Osteoblast (primary cell): ENCODE measurements around the gene MSANTD1. TPM values are rescaled to one million over a fixed set of nuclear protein-coding genes. Genes with fewer than 3 reads are reported as not detected.

ENCODE experiments used
- DNase-seq: peaks from one replicate; pipeline ENCODE4 v3.0.0; 2011; ENCODE audit warnings: low spot score, mixed read lengths; ENCODE audit not compliant: insufficient read length; ENCODE audit errors: missing footprints
- H2AFZ ChIP-seq: 2 replicates; pipeline ENCODE4 v1.6.0; 2011; ENCODE audit warnings: mild to moderate bottlenecking, low read length
- H3K27ac ChIP-seq: 2 replicates; pipeline ENCODE4 v1.5.1; 2011; ENCODE audit warnings: mild to moderate bottlenecking, low read depth, low read length, moderate library complexity
- H3K27me3 ChIP-seq: 2 replicates; pipeline ENCODE4 v1.6.0; 2012; ENCODE audit warnings: mild to moderate bottlenecking, control low read depth, inconsistent platforms, low read length, moderate library complexity; ENCODE audit not compliant: insufficient read depth
- H3K36me3 ChIP-seq: 2 replicates; pipeline ENCODE4 v1.5.1; 2011; ENCODE audit warnings: mild to moderate bottlenecking, low read length, control low read depth, moderate library complexity; ENCODE audit not compliant: insufficient read depth
- H3K4me1 ChIP-seq: 2 replicates; pipeline ENCODE4 v1.5.1; 2011; ENCODE audit warnings: mild to moderate bottlenecking, low read length, control low read depth, moderate library complexity; ENCODE audit not compliant: insufficient read depth
- H3K4me2 ChIP-seq: 2 replicates; pipeline ENCODE4 v1.6.0; 2011; ENCODE audit warnings: mild to moderate bottlenecking, low read length; ENCODE audit not compliant: insufficient read depth
- H3K4me3 ChIP-seq: fragments of 200-600 bp; sonication (generic); 3 replicates; pipeline ENCODE4 v1.5.1; 2012; ENCODE audit warnings: mild to moderate bottlenecking, low read length, inconsistent platforms; ENCODE audit not compliant: insufficient read depth
- H3K79me2 ChIP-seq: 2 replicates; pipeline ENCODE4 v1.6.0; 2012; ENCODE audit warnings: mild to moderate bottlenecking, low read length, control low read depth, inconsistent platforms; ENCODE audit not compliant: insufficient read depth
- H3K9me3 ChIP-seq: 2 replicates; pipeline ENCODE4 v1.5.1; 2011; ENCODE audit warnings: low read depth, low read length, control low read depth
- H4K20me1 ChIP-seq: 2 replicates; pipeline ENCODE4 v1.6.0; 2012; ENCODE audit warnings: mild to moderate bottlenecking, low read length, control low read depth; ENCODE audit not compliant: insufficient read depth
- CTCF ChIP-seq: IDR thresholded peaks from 2 replicates; pipeline ENCODE4 v1.5.1; 2011; ENCODE audit warnings: mild to moderate bottlenecking, low read depth, low read length, moderate library complexity; ENCODE audit errors: extremely low read depth
- total RNA-seq: library from RNA; depleted of rRNA; stranded (reverse); fragments of >200 nt; gene quantifications from 2 replicates; pipeline ENCODE4 v1.2.3, GENCODE V29; 2012

MSANTD1 gene
- total RNA-seq, 1 donor = 0.72 TPM

GRCh38 chr4:3304831-3305609 lies 56.1 kb downstream of the MSANTD1 start:
- H3K36me3 ChIP-seq = no peaks in the 10 kb centered on the region
- no peak overlapping the region for H3K4me3 ChIP-seq
- H3K27me3 ChIP-seq = no peaks in the 10 kb centered on the region
- H3K79me2 ChIP-seq = peaks cover 77% of the 10 kb centered on the region
- H3K4me2 ChIP-seq = peak overlapping the region; percentile 46
- H3K9me3 ChIP-seq = no peaks in the 10 kb centered on the region
- H3K27ac ChIP-seq = no peak overlapping the region
- peaks cover 54% of the 10 kb centered on the region for H4K20me1 ChIP-seq
- TF ChIP-seq CTCF = no peak
- H3K4me1 ChIP-seq = peaks cover 20% of the 10 kb centered on the region
- peak; percentile 92 for DNase-seq
- H2AFZ ChIP-seq = peak overlapping the region; percentile 20

GRCh38 chr4:3305610-3306371 lies 56.8 kb downstream of the MSANTD1 start:
- H3K4me2 ChIP-seq = no peak overlapping the region
- TF ChIP-seq CTCF = no peak
- peak; percentile 94 for DNase-seq
- no peak overlapping the region for H3K4me3 ChIP-seq
- no peak overlapping the region for H3K27ac ChIP-seq
- peaks cover 20% of the 10 kb centered on the region for H3K4me1 ChIP-seq
- H4K20me1 ChIP-seq = peaks cover 54% of the 10 kb centered on the region
- peaks cover 75% of the 10 kb centered on the region for H3K79me2 ChIP-seq
- H2AFZ ChIP-seq = no peak overlapping the region
- no peaks in the 10 kb centered on the region for H3K9me3 ChIP-seq
- H3K36me3 ChIP-seq = no peaks in the 10 kb centered on the region
- no peaks in the 10 kb centered on the region for H3K27me3 ChIP-seq

Other genes starting within 250 kb of the MSANTD1 start
- not detected in 2 replicates for gene HTT-AS, start 174.6 kb upstream of the MSANTD1 start, total RNA-seq
- gene HTT, start 174.5 kb upstream of the MSANTD1 start, total RNA-seq = 44.5 and 65.1 TPM in 2 replicates
- 19.2 and 61.2 TPM in 2 replicates for gene RGS12, start 43.9 kb downstream of the MSANTD1 start, total RNA-seq
- gene HGFAC, start 192.8 kb downstream of the MSANTD1 start, total RNA-seq = not detected in 2 replicates
- not detected in 2 replicates for gene DOK7, start 214.1 kb downstream of the MSANTD1 start, total RNA-seq